PC-9 (cell line): Measurements from ENCODE around the gene BCR.

ENCODE experiments used
- CTCF ChIP-seq: fragments of 200-600 bp; sonication (generic); conservative IDR thresholded peaks from 2 replicates; pipeline ENCODE4 v1.6.1; 2017; ENCODE audit warnings: mixed run types, antibody characterized with exemption, mild to moderate bottlenecking, moderate library complexity
- EZH2 ChIP-seq: fragments of 200-600 bp; sonication (generic); IDR thresholded peaks from 2 replicates; pipeline ENCODE4 v1.8.0; 2017; ENCODE audit warnings: antibody characterized with exemption, low read depth

GRCh38 chr22:23306438-23306921, 126.2 kb downstream of the BCR start:
- TF ChIP-seq EZH2 (no peak), CTCF (no peak)
